Adrenal gland (tissue), 5 donors: ENCODE data around the gene PDIA5.

ENCODE experiments used
- CTCF ChIP-seq, 6 experiments: fragments of 450-650 bp in 4 of 6; fragments of 200-600 bp in 2 of 6; sonication (generic) in 1 of 6; IDR thresholded peaks; 1 replicate in 5 of 6; 2 replicates in 1 of 6; pipeline versions ENCODE4 v1.5.1 to v1.8.0; 2016 to 2021; ENCODE audit warnings: antibody characterized with exemption in 6 of 6, mild to moderate bottlenecking in 2 of 6, moderate library complexity in 1 of 6
- POLR2A ChIP-seq, 2 donors: fragments of 450-650 bp; IDR thresholded peaks; one replicate each; pipeline ENCODE4 v1.6.1; 2017; ENCODE audit warnings: antibody characterized with exemption in 2 of 2, mild to moderate bottlenecking in 2 of 2, moderate library complexity in 1 of 2
- donor health status: DM: no; HTN: no; CAD: no.

GRCh38 chr3:123134671-123135070 lies 67.8 kb downstream of the PDIA5 start:
- TF ChIP-seq CTCF (IDR thresholded peaks at IDR 0.05) (no peak), POLR2A (IDR thresholded peaks at IDR 0.05) (no peak)
